Limb (tissue), 2 donors: ENCODE data around the gene ATP6V0D1.
"Not testable (repeated sequence)": the region's sequence is repeated elsewhere in the genome, so short reads cannot be mapped to it uniquely, and the experiment has no call there.

Experiments used
- DNase-seq, 2 donors: peaks; one replicate each; pipeline ENCODE4 v3.0.0-alpha.2; 2016; ENCODE audit errors: extremely low spot score in 2 of 2

The ATP6V0D1 gene

GRCh38 chr16:67504031-67505021, 23.4 kb upstream of the ATP6V0D1 start:
- no peak for DNase-seq

GRCh38 chr16:67499106-67499505, 18.1 kb upstream of the ATP6V0D1 start:
- DNase-seq, result no peak

- DNase-seq, result no peak
Measured at GRCh38 chr16:67490335-67491096, 9.6 kb upstream of the ATP6V0D1 start.

GRCh38 chr16:67489401-67490083, 8.6 kb upstream of the ATP6V0D1 start:
- no peak for DNase-seq

- DNase-seq, result not testable (repeated sequence)
Measured at GRCh38 chr16:67487561-67487960, 6.6 kb upstream of the ATP6V0D1 start.

GRCh38 chr16:67486805-67487204, 5.8 kb upstream of the ATP6V0D1 start:
- no peak for DNase-seq

- DNase-seq, result no peak
Measured at GRCh38 chr16:67483731-67484525, 3.0 kb upstream of the ATP6V0D1 start.

- DNase-seq, result no peak
Measured at GRCh38 chr16:67483150-67483549, 2.2 kb upstream of the ATP6V0D1 start, which contains the start of gene AGRP. Gene AGRP, minus strand, starts transcription at chr16:67483547. Its CDS starts 149 bp downstream, at chr16:67483398.

- DNase-seq, result no peak
Measured at GRCh38 chr16:67482233-67482924, 1.4 kb upstream of the ATP6V0D1 start.

GRCh38 chr16:67481561-67482232, 740 bp upstream of the ATP6V0D1 start:
- DNase-seq, result no peak

GRCh38 chr16:67477960-67478554, 2.9 kb downstream of the ATP6V0D1 start:
- DNase-seq, result no peak

- DNase-seq, result no peak
Measured at GRCh38 chr16:67474551-67475455, 6.2 kb downstream of the ATP6V0D1 start.

- no peak for DNase-seq
Measured at GRCh38 chr16:67471758-67472384, 9.1 kb downstream of the ATP6V0D1 start.

- no peak for DNase-seq
Measured at GRCh38 chr16:67470359-67470758, 10.6 kb downstream of the ATP6V0D1 start.

GRCh38 chr16:67468731-67469130, 12.2 kb downstream of the ATP6V0D1 start:
- DNase-seq, result no peak

GRCh38 chr16:67466581-67466980, 14.4 kb downstream of the ATP6V0D1 start:
- DNase-seq, result no peak

GRCh38 chr16:67464565-67464964, 16.4 kb downstream of the ATP6V0D1 start:
- DNase-seq, result no peak

GRCh38 chr16:67463691-67464090, 17.3 kb downstream of the ATP6V0D1 start:
- DNase-seq, result no peak
